DOHH2 (cell line): Measurements from ENCODE around the gene ZNF625.

Source experiments
- H3F3A ChIP-seq: fragments of 200-600 bp; sonication (generic), shearing (Covaris generic); 2 replicates; pipeline ENCODE4 v1.6.0; 2016; ENCODE audit warnings: antibody characterized with exemption, mild to moderate bottlenecking; ENCODE audit not compliant: control insufficient read depth, insufficient read depth
- H3K27ac ChIP-seq: fragments of 200-600 bp; sonication (generic); 2 replicates; pipeline ENCODE4 v1.5.1; 2014; ENCODE audit warnings: low read depth, mild to moderate bottlenecking, low read length, moderate library complexity
- H3K27me3 ChIP-seq: fragments of 200-600 bp; sonication (generic); 2 replicates; pipeline ENCODE4 v1.6.1; 2014; ENCODE audit warnings: mild to moderate bottlenecking, low read length, mixed read lengths; ENCODE audit not compliant: control insufficient read depth
- H3K36me3 ChIP-seq: fragments of 200-600 bp; sonication (generic); 2 replicates; pipeline ENCODE4 v1.6.1; 2014; ENCODE audit warnings: mild to moderate bottlenecking, low read length, moderate library complexity, mixed read lengths; ENCODE audit not compliant: control insufficient read depth
- H3K4me1 ChIP-seq: fragments of 200-600 bp; sonication (generic); 2 replicates; pipeline ENCODE4 v1.6.1; 2014; ENCODE audit warnings: mild to moderate bottlenecking, low read length, mixed read lengths; ENCODE audit not compliant: control insufficient read depth
- H3K4me2 ChIP-seq: fragments of 200-600 bp; sonication (generic); 2 replicates; pipeline ENCODE4 v1.6.0; 2014; ENCODE audit warnings: mild to moderate bottlenecking, low read length, moderate library complexity
- H3K4me3 ChIP-seq: fragments of 200-600 bp; sonication (generic); 2 replicates; pipeline ENCODE4 v1.5.1; 2014; ENCODE audit warnings: mild to moderate bottlenecking, low read length, mixed read lengths
- H3K79me2 ChIP-seq: fragments of 200-600 bp; sonication (generic); 2 replicates; pipeline ENCODE4 v1.6.1; 2014; ENCODE audit warnings: mild to moderate bottlenecking, low read length, mixed read lengths; ENCODE audit not compliant: control insufficient read depth
- H3K9me2 ChIP-seq: fragments of 200-600 bp; sonication (generic); replicated peaks from 2 replicates; pipeline ENCODE4 v1.6.1; 2014; ENCODE audit warnings: mild to moderate bottlenecking, low read length, mixed read lengths; ENCODE audit not compliant: control insufficient read depth
- H3K9me3 ChIP-seq: fragments of 200-600 bp; sonication (generic); 2 replicates; pipeline ENCODE4 v1.6.1; 2014; ENCODE audit warnings: antibody characterized with exemption, low read length, mixed read lengths; ENCODE audit not compliant: control insufficient read depth, insufficient read depth
- H4K20me1 ChIP-seq: fragments of 200-600 bp; sonication (generic); 2 replicates; pipeline ENCODE4 v1.6.0; 2014; ENCODE audit warnings: low read depth, mild to moderate bottlenecking, antibody characterized with exemption, low read length, moderate library complexity; ENCODE audit not compliant: control insufficient read depth, insufficient read depth
- CTCF ChIP-seq: fragments of 200-600 bp; sonication (generic); IDR thresholded peaks from one replicate; pipeline ENCODE4 v1.5.1; 2014; ENCODE audit warnings: antibody characterized with exemption, mild to moderate bottlenecking, low read depth, low read length; ENCODE audit not compliant: poor library complexity, severe bottlenecking
- EZH2phosphoT487 ChIP-seq: fragments of 200-600 bp; sonication (generic); IDR thresholded peaks from 2 replicates; pipeline ENCODE4 v1.6.1; 2017; ENCODE audit warnings: borderline replicate concordance, mild to moderate bottlenecking, antibody characterized with exemption, low read length, moderate library complexity, mixed read lengths

Gene ZNF625

GRCh38 chr19:12187625-12188024 lies 31.1 kb upstream of the ZNF625 start:
- Histone ChIP-seq H3K9me3 (peaks cover 56% of the 10 kb centered on the region), H3K27me3 (no peaks in the 10 kb centered on the region), H4K20me1 (no peaks in the 10 kb centered on the region), H3K4me3 (no peak overlapping the region), H3K4me1 (no peaks in the 10 kb centered on the region), H3K9me2 (no peaks in the 10 kb centered on the region), H3K36me3 (peaks cover 54% of the 10 kb centered on the region), H3K4me2 (no peak overlapping the region), H3K79me2 (peaks cover 11% of the 10 kb centered on the region), H3F3A (no peaks in the 10 kb centered on the region), H3K27ac (no peak overlapping the region)
- TF ChIP-seq EZH2phosphoT487 (no peak), CTCF (no peak)

GRCh38 chr19:12180377-12180776 lies 23.8 kb upstream of the ZNF625 start:
- no peak for TF ChIP-seq CTCF
- TF ChIP-seq EZH2phosphoT487, result no peak
- no peak overlapping the region for H3K4me2 ChIP-seq
- H3K27me3 ChIP-seq, result no peaks in the 10 kb centered on the region
- H3K36me3 ChIP-seq, result peaks cover 8% of the 10 kb centered on the region; the same call in 1 of the 2 replicates
- H3K9me3 ChIP-seq, result peaks cover 38% of the 10 kb centered on the region; the same call in 1 of the 2 replicates
- H3K79me2 ChIP-seq, result peaks cover 38% of the 10 kb centered on the region
- H3K27ac ChIP-seq, result no peak overlapping the region
- no peak overlapping the region for H3K4me3 ChIP-seq
- H3K4me1 ChIP-seq, result no peaks in the 10 kb centered on the region
- H3K9me2 ChIP-seq, result no peaks in the 10 kb centered on the region
- no peaks in the 10 kb centered on the region for H3F3A ChIP-seq
- no peaks in the 10 kb centered on the region for H4K20me1 ChIP-seq

- Histone ChIP-seq H3K27me3 (no peaks in the 10 kb centered on the region), H3K4me1 (peaks cover 11% of the 10 kb centered on the region), H3K4me2 (no peak overlapping the region), H3K4me3 (no peak overlapping the region), H3K36me3 (peaks cover 13% of the 10 kb centered on the region; the same call in 1 of the 2 replicates), H4K20me1 (no peaks in the 10 kb centered on the region), H3K27ac (no peak overlapping the region), H3K9me2 (no peaks in the 10 kb centered on the region), H3K79me2 (peaks cover 44% of the 10 kb centered on the region), H3F3A (no peaks in the 10 kb centered on the region), H3K9me3 (no peaks in the 10 kb centered on the region; the same call in 1 of the 2 replicates)
- TF ChIP-seq EZH2phosphoT487 (no peak), CTCF (no peak)
Observed at GRCh38 chr19:12166626-12167025, 10.1 kb upstream of the ZNF625 start.
